ENCODE results near the gene HEXD.
A peak's percentile ranks its signal among the peaks of the same experiment; 100 is the strongest.

Gene HEXD

GRCh38 chr17:82489117-82489516 is 71.0 kb downstream of the HEXD start:
- Histone ChIP-seq H3K23ac (ENCODE audit: low read length in 2 of 2) (no peak overlapping the region), H3K79me1 (replicated peaks; ENCODE audit: low read length, poor library complexity, severe bottlenecking) (no peaks in the 10 kb centered on the region), H2BK120ac (ENCODE audit: low read depth, low read length) (no peak overlapping the region), H3K4me2 (ENCODE audit: low read length, poor library complexity, severe bottlenecking) (no peak overlapping the region), H2BK12ac (ENCODE audit: low read length in 2 of 2) (no peak overlapping the region), H3K27me3 (ENCODE audit: control insufficient read depth in 1 of 2, insufficient read depth in 1 of 2, low read length in 2 of 2) (no peaks in the 10 kb centered on the region), H3K9ac (ENCODE audit: low read length) (peak overlapping the region; percentile 69), H4K91ac (ENCODE audit: low read length) (no peak overlapping the region), H3K4ac (ENCODE audit: low read depth in 1 of 2, low read length in 2 of 2) (no peak overlapping the region), H3K9me3 (ENCODE audit: control insufficient read depth, low read length) (no peaks in the 10 kb centered on the region), H3K4me1 (ENCODE audit: control insufficient read depth, insufficient read depth, low read depth, low read length) (peaks cover 13% of the 10 kb centered on the region), H2AK5ac (ENCODE audit: low read length, severe bottlenecking) (no peak overlapping the region), H3K27ac (ENCODE audit: low read length, poor library complexity, severe bottlenecking) (no peak overlapping the region), H4K8ac (ENCODE audit: low read length) (no peak overlapping the region), H3K14ac (ENCODE audit: low read length in 2 of 2) (no peak overlapping the region), H3K4me3 (ENCODE audit: insufficient read depth in 1 of 2, low read depth in 1 of 2, low read length in 2 of 2) (no peak overlapping the region), H3K36me3 (ENCODE audit: control insufficient read depth in 1 of 2, insufficient read depth in 2 of 2, low read depth in 1 of 2, low read length in 2 of 2) (peaks cover 36 to 55% of the 10 kb centered on the region in 2 experiments), H3K18ac (ENCODE audit: low read depth in 1 of 2, low read length in 2 of 2) (no peak overlapping the region), H2BK15ac (ENCODE audit: low read depth, poor library complexity, severe bottlenecking) (no peak overlapping the region), H2AFZ (ENCODE audit: low read depth, low read length) (no peak overlapping the region), H2BK5ac (ENCODE audit: low read depth, low read length, poor library complexity, severe bottlenecking) (no peak overlapping the region)
- WGBS: 84% methylated on average over 8 of the region's 8 CpGs
- DNase-seq: no peak

- H3K14ac ChIP-seq (ENCODE audit: low read length in 2 of 2): no peak overlapping the region
- no peak overlapping the region for H4K8ac ChIP-seq (ENCODE audit: low read length)
- no peak overlapping the region for H2BK5ac ChIP-seq (ENCODE audit: low read depth, low read length, poor library complexity, severe bottlenecking)
- no peak overlapping the region for H2BK15ac ChIP-seq (ENCODE audit: low read depth, poor library complexity, severe bottlenecking)
- no peaks in the 10 kb centered on the region for H3K27me3 ChIP-seq (ENCODE audit: control insufficient read depth in 1 of 2, insufficient read depth in 1 of 2, low read length in 2 of 2)
- H3K4ac ChIP-seq (ENCODE audit: low read depth in 1 of 2, low read length in 2 of 2): no peak overlapping the region
- H3K4me3 ChIP-seq (ENCODE audit: insufficient read depth in 1 of 2, low read depth in 1 of 2, low read length in 2 of 2): no peak overlapping the region
- no peak overlapping the region for H2AK5ac ChIP-seq (ENCODE audit: low read length, severe bottlenecking)
- no peak overlapping the region for H2BK120ac ChIP-seq (ENCODE audit: low read depth, low read length)
- H2AFZ ChIP-seq (ENCODE audit: low read depth, low read length): no peak overlapping the region
- peaks cover 27 to 47% of the 10 kb centered on the region in 2 experiments for H3K36me3 ChIP-seq (ENCODE audit: control insufficient read depth in 1 of 2, insufficient read depth in 2 of 2, low read depth in 1 of 2, low read length in 2 of 2)
- no peak overlapping the region for H4K91ac ChIP-seq (ENCODE audit: low read length)
- no peak overlapping the region for H3K27ac ChIP-seq (ENCODE audit: low read length, poor library complexity, severe bottlenecking)
- no peak overlapping the region for H3K4me2 ChIP-seq (ENCODE audit: low read length, poor library complexity, severe bottlenecking)
- no peak overlapping the region for H2BK12ac ChIP-seq (ENCODE audit: low read length in 2 of 2)
- H3K9me3 ChIP-seq (ENCODE audit: control insufficient read depth, low read length): no peaks in the 10 kb centered on the region
- no peak for DNase-seq
- no peaks in the 10 kb centered on the region for H3K79me1 ChIP-seq (replicated peaks; ENCODE audit: low read length, poor library complexity, severe bottlenecking)
- H3K4me1 ChIP-seq (ENCODE audit: control insufficient read depth, insufficient read depth, low read depth, low read length): peaks cover 15% of the 10 kb centered on the region
- WGBS: 94% methylated on average over 21 of the region's 21 CpGs
- H3K9ac ChIP-seq (ENCODE audit: low read length): no peak overlapping the region
- no peak overlapping the region for H3K23ac ChIP-seq (ENCODE audit: low read length in 2 of 2)
- H3K18ac ChIP-seq (ENCODE audit: low read depth in 1 of 2, low read length in 2 of 2): no peak overlapping the region
Measured at GRCh38 chr17:82489851-82490511, 71.8 kb downstream of the HEXD start.

GRCh38 chr17:82490512-82491195 is 72.5 kb downstream of the HEXD start:
- Histone ChIP-seq H3K9me3 (ENCODE audit: control insufficient read depth, low read length) (no peaks in the 10 kb centered on the region), H3K14ac (ENCODE audit: low read length in 2 of 2) (no peak overlapping the region), H2BK5ac (ENCODE audit: low read depth, low read length, poor library complexity, severe bottlenecking) (no peak overlapping the region), H3K18ac (ENCODE audit: low read depth in 1 of 2, low read length in 2 of 2) (no peak overlapping the region), H3K4ac (ENCODE audit: low read depth in 1 of 2, low read length in 2 of 2) (no peak overlapping the region), H3K23ac (ENCODE audit: low read length in 2 of 2) (no peak overlapping the region), H3K36me3 (ENCODE audit: control insufficient read depth in 1 of 2, insufficient read depth in 2 of 2, low read depth in 1 of 2, low read length in 2 of 2) (peaks cover 21 to 42% of the 10 kb centered on the region in 2 experiments), H4K8ac (ENCODE audit: low read length) (peak overlapping the region; percentile 8), H3K4me1 (ENCODE audit: control insufficient read depth, insufficient read depth, low read depth, low read length) (peaks cover 15% of the 10 kb centered on the region), H2BK15ac (ENCODE audit: low read depth, poor library complexity, severe bottlenecking) (no peak overlapping the region), H3K4me3 (ENCODE audit: insufficient read depth in 1 of 2, low read depth in 1 of 2, low read length in 2 of 2) (no peak overlapping the region), H2BK120ac (ENCODE audit: low read depth, low read length) (no peak overlapping the region), H2AFZ (ENCODE audit: low read depth, low read length) (no peak overlapping the region), H3K27ac (ENCODE audit: low read length, poor library complexity, severe bottlenecking) (no peak overlapping the region), H4K91ac (ENCODE audit: low read length) (no peak overlapping the region), H3K9ac (ENCODE audit: low read length) (no peak overlapping the region), H2AK5ac (ENCODE audit: low read length, severe bottlenecking) (no peak overlapping the region), H2BK12ac (ENCODE audit: low read length in 2 of 2) (no peak overlapping the region), H3K27me3 (ENCODE audit: control insufficient read depth in 1 of 2, insufficient read depth in 1 of 2, low read length in 2 of 2) (no peaks in the 10 kb centered on the region), H3K4me2 (ENCODE audit: low read length, poor library complexity, severe bottlenecking) (no peak overlapping the region), H3K79me1 (replicated peaks; ENCODE audit: low read length, poor library complexity, severe bottlenecking) (no peaks in the 10 kb centered on the region)
- whole genome bisulfite sequencing: 92% methylated on average over 25 of the region's 25 CpGs
- no peak for DNase-seq

GRCh38 chr17:82491196-82491530 is 73.0 kb downstream of the HEXD start:
- Histone ChIP-seq H3K23ac (ENCODE audit: low read length in 2 of 2) (no peak overlapping the region), H3K79me1 (replicated peaks; ENCODE audit: low read length, poor library complexity, severe bottlenecking) (no peaks in the 10 kb centered on the region), H2AFZ (ENCODE audit: low read depth, low read length) (no peak overlapping the region), H2AK5ac (ENCODE audit: low read length, severe bottlenecking) (no peak overlapping the region), H3K18ac (ENCODE audit: low read depth in 1 of 2, low read length in 2 of 2) (no peak overlapping the region), H2BK15ac (ENCODE audit: low read depth, poor library complexity, severe bottlenecking) (no peak overlapping the region), H3K36me3 (ENCODE audit: control insufficient read depth in 1 of 2, insufficient read depth in 2 of 2, low read depth in 1 of 2, low read length in 2 of 2) (peaks cover 16 to 37% of the 10 kb centered on the region in 2 experiments), H3K14ac (ENCODE audit: low read length in 2 of 2) (peak overlapping the region in 1 of 2 experiments; percentile 31), H3K9ac (ENCODE audit: low read length) (no peak overlapping the region), H2BK12ac (ENCODE audit: low read length in 2 of 2) (no peak overlapping the region), H3K4ac (ENCODE audit: low read depth in 1 of 2, low read length in 2 of 2) (no peak overlapping the region), H2BK5ac (ENCODE audit: low read depth, low read length, poor library complexity, severe bottlenecking) (no peak overlapping the region), H4K91ac (ENCODE audit: low read length) (no peak overlapping the region), H3K27ac (ENCODE audit: low read length, poor library complexity, severe bottlenecking) (no peak overlapping the region), H3K4me1 (ENCODE audit: control insufficient read depth, insufficient read depth, low read depth, low read length) (peaks cover 15% of the 10 kb centered on the region), H3K27me3 (ENCODE audit: control insufficient read depth in 1 of 2, insufficient read depth in 1 of 2, low read length in 2 of 2) (no peaks in the 10 kb centered on the region), H3K4me2 (ENCODE audit: low read length, poor library complexity, severe bottlenecking) (no peak overlapping the region), H2BK120ac (ENCODE audit: low read depth, low read length) (no peak overlapping the region), H4K8ac (ENCODE audit: low read length) (no peak overlapping the region), H3K9me3 (ENCODE audit: control insufficient read depth, low read length) (no peaks in the 10 kb centered on the region), H3K4me3 (ENCODE audit: insufficient read depth in 1 of 2, low read depth in 1 of 2, low read length in 2 of 2) (no peak overlapping the region)
- DNase-seq: no peak
- 89% methylated on average over 10 of the region's 10 CpGs for WGBS
